Testis (tissue), 2 donors: ENCODE results near the gene TMEM141.

Experiments
- CTCF ChIP-seq, 3 experiments: fragments of 450-650 bp in 2 of 3; fragments of 200-600 bp in 1 of 3; sonication (generic) in 1 of 3; IDR thresholded peaks; one replicate each; pipeline ENCODE4 v1.5.1; 2016 to 2019; ENCODE audit warnings: antibody characterized with exemption in 3 of 3, mild to moderate bottlenecking in 2 of 3, moderate library complexity in 1 of 3
- POLR2A ChIP-seq: fragments of 450-650 bp; IDR thresholded peaks from one replicate; pipeline ENCODE4 v1.6.1; 2017; ENCODE audit warnings: antibody characterized with exemption, mild to moderate bottlenecking, moderate library complexity

GRCh38 chr9:136746621-136747020 lies 44.5 kb upstream of the TMEM141 start:
- TF ChIP-seq POLR2A (no peak), CTCF (IDR thresholded peaks at IDR 0.05) (no peak)
